Lower leg skin (tissue), 3 donors: ENCODE measurements around the gene RAVER2.

ENCODE experiments used
- POLR2A ChIP-seq, 2 donors: fragments of 450-650 bp; IDR thresholded peaks; one replicate each; pipeline ENCODE4 v1.6.1; 2016 to 2017; ENCODE audit warnings: antibody characterized with exemption in 2 of 2, mild to moderate bottlenecking in 1 of 2, moderate library complexity in 1 of 2
- TF ChIP-seq, protein P1 (sequence below), 3 donors: fragments of 450-650 bp; IDR thresholded peaks; one replicate each; pipeline ENCODE4 v1.5.1; 2016; ENCODE audit warnings: antibody characterized with exemption in 3 of 3, mild to moderate bottlenecking in 3 of 3, moderate library complexity in 2 of 3

- TF ChIP-seq, protein P1, sequence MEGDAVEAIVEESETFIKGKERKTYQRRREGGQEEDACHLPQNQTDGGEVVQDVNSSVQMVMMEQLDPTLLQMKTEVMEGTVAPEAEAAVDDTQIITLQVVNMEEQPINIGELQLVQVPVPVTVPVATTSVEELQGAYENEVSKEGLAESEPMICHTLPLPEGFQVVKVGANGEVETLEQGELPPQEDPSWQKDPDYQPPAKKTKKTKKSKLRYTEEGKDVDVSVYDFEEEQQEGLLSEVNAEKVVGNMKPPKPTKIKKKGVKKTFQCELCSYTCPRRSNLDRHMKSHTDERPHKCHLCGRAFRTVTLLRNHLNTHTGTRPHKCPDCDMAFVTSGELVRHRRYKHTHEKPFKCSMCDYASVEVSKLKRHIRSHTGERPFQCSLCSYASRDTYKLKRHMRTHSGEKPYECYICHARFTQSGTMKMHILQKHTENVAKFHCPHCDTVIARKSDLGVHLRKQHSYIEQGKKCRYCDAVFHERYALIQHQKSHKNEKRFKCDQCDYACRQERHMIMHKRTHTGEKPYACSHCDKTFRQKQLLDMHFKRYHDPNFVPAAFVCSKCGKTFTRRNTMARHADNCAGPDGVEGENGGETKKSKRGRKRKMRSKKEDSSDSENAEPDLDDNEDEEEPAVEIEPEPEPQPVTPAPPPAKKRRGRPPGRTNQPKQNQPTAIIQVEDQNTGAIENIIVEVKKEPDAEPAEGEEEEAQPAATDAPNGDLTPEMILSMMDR (IDR thresholded peaks at IDR 0.05): no peak
- no peak for TF ChIP-seq POLR2A (IDR thresholded peaks at IDR 0.05)
Observed at GRCh38 chr1:64822621-64823020, 77.7 kb downstream of the RAVER2 start.
